Esophagus squamous epithelium (tissue), 5 donors: ENCODE measurements around the gene FAM180A. TPM values are rescaled to one million over a fixed set of nuclear protein-coding genes. Genes with fewer than 3 reads are reported as not detected.

ENCODE experiments used
- DNase-seq: peaks from one replicate; lab custom pipeline; 2025; lab: John Stamatoyannopoulos, UW
- H3K27ac ChIP-seq, 4 donors: fragments of 200-600 bp; sonication (generic); one replicate each; pipeline ENCODE4 v1.5.1; 2016 to 2019; ENCODE audit warnings: mild to moderate bottlenecking in 1 of 4
- H3K27me3 ChIP-seq, 4 donors: fragments of 200-600 bp; sonication (generic); 1 replicate in 3 of 4; 2 replicates in 1 of 4; pipeline versions ENCODE4 v1.5.1 to v1.6.0; 2017 to 2021; ENCODE audit warnings: antibody characterized with exemption in 1 of 4
- H3K36me3 ChIP-seq, 3 donors: fragments of 200-600 bp; sonication (generic); one replicate each; pipeline ENCODE4 v1.5.1; 2016 to 2019
- H3K4me1 ChIP-seq, 3 donors: fragments of 200-600 bp; sonication (generic); one replicate each; pipeline ENCODE4 v1.5.1; 2017 to 2019
- H3K4me3 ChIP-seq, 4 donors: fragments of 200-600 bp; sonication (generic); 1 replicate in 3 of 4; 2 replicates in 1 of 4; pipeline ENCODE4 v1.5.1; 2016 to 2019; ENCODE audit warnings: mild to moderate bottlenecking in 2 of 4, moderate library complexity in 1 of 4
- H3K9me3 ChIP-seq, 3 donors: fragments of 200-600 bp; sonication (generic); one replicate each; pipeline ENCODE4 v1.5.1; 2016 to 2019
- POLR2A ChIP-seq, 4 donors: fragments of 450-650 bp; IDR thresholded peaks; one replicate each; pipeline ENCODE4 v1.6.1; 2017; ENCODE audit warnings: antibody characterized with exemption in 4 of 4, mild to moderate bottlenecking in 4 of 4, moderate library complexity in 3 of 4
- WGBS, 2 donors: methylation state at CpG; one replicate each; pipeline ENCODE4 v1.1.5; 2018; 5-methylcytosine and 5-hydroxymethylcytosine counted together
- intact Hi-C: fragments of 100-400 bp; cut with DNase I; formaldehyde crosslinking; loops from one replicate; pipeline ENCODE4 v1.15.0; 2022
- total RNA-seq, 4 donors: library from RNA; depleted of rRNA; stranded (reverse); fragments of >200 nt; gene quantifications; one replicate each; pipeline ENCODE4 v1.1.0, GENCODE V29; 2016
- TF ChIP-seq, protein P1 (sequence below), 6 experiments: fragments of 450-650 bp in 4 of 6; fragments of 200-600 bp in 2 of 6; sonication (generic) in 2 of 6; IDR thresholded peaks; one replicate each; pipeline ENCODE4 v1.5.1; 2016 to 2019; ENCODE audit warnings: antibody characterized with exemption in 6 of 6, mild to moderate bottlenecking in 4 of 6, moderate library complexity in 4 of 6
- donor health status: DM: yes; HTN: yes; CAD: no.

FAM180A gene
- total RNA-seq, 4 donors from 2014 or later: 0.38 to 5.0 (median 0.60) TPM

GRCh38 chr7:135706858-135707569 lies 41.6 kb downstream of the FAM180A start:
- DNase-seq: no peak
- intact Hi-C loops: no loop called here

GRCh38 chr7:135706038-135706742 lies 42.4 kb downstream of the FAM180A start:
- H3K9me3 ChIP-seq: no peaks in the 10 kb centered on the region
- no peak for TF ChIP-seq POLR2A (IDR thresholded peaks at IDR 0.05)
- TF ChIP-seq, protein P1, sequence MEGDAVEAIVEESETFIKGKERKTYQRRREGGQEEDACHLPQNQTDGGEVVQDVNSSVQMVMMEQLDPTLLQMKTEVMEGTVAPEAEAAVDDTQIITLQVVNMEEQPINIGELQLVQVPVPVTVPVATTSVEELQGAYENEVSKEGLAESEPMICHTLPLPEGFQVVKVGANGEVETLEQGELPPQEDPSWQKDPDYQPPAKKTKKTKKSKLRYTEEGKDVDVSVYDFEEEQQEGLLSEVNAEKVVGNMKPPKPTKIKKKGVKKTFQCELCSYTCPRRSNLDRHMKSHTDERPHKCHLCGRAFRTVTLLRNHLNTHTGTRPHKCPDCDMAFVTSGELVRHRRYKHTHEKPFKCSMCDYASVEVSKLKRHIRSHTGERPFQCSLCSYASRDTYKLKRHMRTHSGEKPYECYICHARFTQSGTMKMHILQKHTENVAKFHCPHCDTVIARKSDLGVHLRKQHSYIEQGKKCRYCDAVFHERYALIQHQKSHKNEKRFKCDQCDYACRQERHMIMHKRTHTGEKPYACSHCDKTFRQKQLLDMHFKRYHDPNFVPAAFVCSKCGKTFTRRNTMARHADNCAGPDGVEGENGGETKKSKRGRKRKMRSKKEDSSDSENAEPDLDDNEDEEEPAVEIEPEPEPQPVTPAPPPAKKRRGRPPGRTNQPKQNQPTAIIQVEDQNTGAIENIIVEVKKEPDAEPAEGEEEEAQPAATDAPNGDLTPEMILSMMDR (IDR thresholded peaks at IDR 0.05): peak in 1 of 6 experiments; percentile 6
- no peaks in the 10 kb centered on the region for H3K36me3 ChIP-seq
- no peaks in the 10 kb centered on the region for H3K27me3 ChIP-seq
- peak overlapping the region; percentile 75 to 87 (median 81) for H3K27ac ChIP-seq
- peak overlapping the region in 1 of 4 donors; percentile 28 for H3K4me3 ChIP-seq
- WGBS, 2 donors: 64 to 79% methylated on average over 13 to 16 of the region's 20 CpGs
- intact Hi-C loops: no loop called here
- peaks cover 13 to 48% (median 17%) of the 10 kb centered on the region in 3 donors for H3K4me1 ChIP-seq
- DNase-seq: no peak

More at GRCh38 chr7:135706858-135707569, 41.6 kb downstream of the FAM180A start:
- Histone ChIP-seq H3K27me3 (no peaks in the 10 kb centered on the region), H3K27ac (peak overlapping the region; percentile 75 to 87 (median 81)), H3K4me1 (peaks cover 13 to 51% (median 17%) of the 10 kb centered on the region in 3 donors), H3K4me3 (peak overlapping the region in 1 of 4 donors; percentile 28), H3K36me3 (no peaks in the 10 kb centered on the region), H3K9me3 (no peaks in the 10 kb centered on the region)
- WGBS, 2 donors: 29 to 45% methylated on average over 7 of the region's 7 CpGs
- TF ChIP-seq, protein P1 (IDR thresholded peaks at IDR 0.05): no peak
- no peak for TF ChIP-seq POLR2A (IDR thresholded peaks at IDR 0.05)

GRCh38 chr7:135704698-135705097 lies 43.9 kb downstream of the FAM180A start:
- H3K36me3 ChIP-seq: no peaks in the 10 kb centered on the region
- no peaks in the 10 kb centered on the region for H3K9me3 ChIP-seq
- no peaks in the 10 kb centered on the region for H3K27me3 ChIP-seq
- WGBS, 2 donors: 73 to 78% methylated on average over 5 of the region's 5 CpGs
- intact Hi-C loops: no loop called here
- peak overlapping the region in 2 of 4 donors; percentile 85 to 87 for H3K27ac ChIP-seq
- no peak overlapping the region for H3K4me3 ChIP-seq
- H3K4me1 ChIP-seq: peaks cover 13 to 51% (median 17%) of the 10 kb centered on the region in 3 donors
- no peak for TF ChIP-seq POLR2A (IDR thresholded peaks at IDR 0.05)
- TF ChIP-seq, protein P1 (IDR thresholded peaks at IDR 0.05): no peak
- no peak for DNase-seq

DNA sequence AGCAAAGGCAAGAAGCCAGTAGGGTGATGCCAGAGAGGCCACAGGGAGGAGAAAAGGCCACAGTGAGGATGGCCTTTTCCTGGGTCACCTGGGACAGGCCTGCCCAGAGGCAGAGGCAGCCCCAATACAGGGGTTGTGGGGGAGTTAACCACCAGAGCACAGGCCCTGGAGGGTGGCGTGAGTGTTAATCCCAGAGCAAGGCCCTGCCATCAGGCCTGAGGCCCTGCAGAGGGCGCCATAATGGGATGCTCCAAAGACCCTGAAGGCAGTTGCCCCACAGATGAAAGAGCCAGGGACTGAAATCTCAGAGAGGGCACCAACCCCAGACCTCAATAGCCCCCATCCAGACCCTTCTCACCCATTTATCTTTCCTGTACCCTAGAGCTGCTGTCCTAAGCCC lies 44.5 kb downstream of the FAM180A start:
- Histone ChIP-seq H3K4me1 (peaks cover 13 to 51% (median 17%) of the 10 kb centered on the region in 3 donors), H3K9me3 (no peaks in the 10 kb centered on the region), H3K27me3 (no peaks in the 10 kb centered on the region), H3K27ac (no peak overlapping the region), H3K4me3 (no peak overlapping the region), H3K36me3 (no peaks in the 10 kb centered on the region)
- intact Hi-C loops: no loop called here
- 60% methylated on average over 1 of the region's 2 CpGs for WGBS, 2 donors
- no peak for TF ChIP-seq POLR2A (IDR thresholded peaks at IDR 0.05)
- TF ChIP-seq, protein P1 (IDR thresholded peaks at IDR 0.05): peak in 1 of 6 experiments; percentile 21
- DNase-seq: no peak
